ENCODE measurements around the gene TEDDM1. TPM values are rescaled to one million over a fixed set of nuclear protein-coding genes. Genes with fewer than 3 reads are reported as not detected.

Gene TEDDM1
- total RNA-seq, 4 donors from 2014 or later = not detected

DNA sequence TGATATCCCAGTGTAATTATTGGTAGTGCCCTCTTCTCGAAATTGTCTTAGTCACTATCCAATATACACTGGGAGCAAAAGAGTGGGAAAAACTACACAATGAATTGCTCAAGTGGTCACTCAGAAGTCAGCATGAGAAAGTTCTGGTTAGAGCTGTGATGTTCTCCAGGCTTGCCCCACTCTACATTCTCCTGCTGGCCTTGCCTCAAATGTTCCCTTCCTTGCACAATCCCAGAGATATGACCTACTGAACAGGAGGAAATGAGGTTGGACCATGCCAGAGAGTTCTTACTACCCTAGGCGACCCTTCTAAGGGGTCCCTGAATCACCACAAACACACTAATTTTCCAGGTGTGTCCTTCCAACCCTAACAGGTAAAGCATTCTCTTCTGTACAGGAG, 49.6 kb downstream of the TEDDM1 start:
- Histone ChIP-seq H3K4me3 (no peak overlapping the region), H3K27ac (no peak overlapping the region), H3K4me1 (no peaks in the 10 kb centered on the region), H3K9me3 (no peaks in the 10 kb centered on the region), H3K27me3 (no peaks in the 10 kb centered on the region), H3K36me3 (no peaks in the 10 kb centered on the region)
- TF ChIP-seq, protein P1, sequence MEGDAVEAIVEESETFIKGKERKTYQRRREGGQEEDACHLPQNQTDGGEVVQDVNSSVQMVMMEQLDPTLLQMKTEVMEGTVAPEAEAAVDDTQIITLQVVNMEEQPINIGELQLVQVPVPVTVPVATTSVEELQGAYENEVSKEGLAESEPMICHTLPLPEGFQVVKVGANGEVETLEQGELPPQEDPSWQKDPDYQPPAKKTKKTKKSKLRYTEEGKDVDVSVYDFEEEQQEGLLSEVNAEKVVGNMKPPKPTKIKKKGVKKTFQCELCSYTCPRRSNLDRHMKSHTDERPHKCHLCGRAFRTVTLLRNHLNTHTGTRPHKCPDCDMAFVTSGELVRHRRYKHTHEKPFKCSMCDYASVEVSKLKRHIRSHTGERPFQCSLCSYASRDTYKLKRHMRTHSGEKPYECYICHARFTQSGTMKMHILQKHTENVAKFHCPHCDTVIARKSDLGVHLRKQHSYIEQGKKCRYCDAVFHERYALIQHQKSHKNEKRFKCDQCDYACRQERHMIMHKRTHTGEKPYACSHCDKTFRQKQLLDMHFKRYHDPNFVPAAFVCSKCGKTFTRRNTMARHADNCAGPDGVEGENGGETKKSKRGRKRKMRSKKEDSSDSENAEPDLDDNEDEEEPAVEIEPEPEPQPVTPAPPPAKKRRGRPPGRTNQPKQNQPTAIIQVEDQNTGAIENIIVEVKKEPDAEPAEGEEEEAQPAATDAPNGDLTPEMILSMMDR (IDR thresholded peaks at IDR 0.05) = no peak
- no peak for TF ChIP-seq POLR2A (IDR thresholded peaks at IDR 0.05)
- peak in 1 of 2 donors; percentile 23 for DNase-seq
- intact Hi-C loops (cut with DNase I; ENCODE audit: low total_unique reads) = no loop called here

- Histone ChIP-seq H3K27me3 (no peaks in the 10 kb centered on the region), H3K27ac (peak overlapping the region in 1 of 2 donors; percentile 44), H3K9me3 (no peaks in the 10 kb centered on the region), H3K4me3 (no peak overlapping the region), H3K4me1 (no peaks in the 10 kb centered on the region), H3K36me3 (no peaks in the 10 kb centered on the region)
- peak; percentile 21 to 33 for DNase-seq
- no peak for TF ChIP-seq POLR2A (IDR thresholded peaks at IDR 0.05)
- TF ChIP-seq, protein P1 (IDR thresholded peaks at IDR 0.05) = no peak
- intact Hi-C loops (cut with DNase I; ENCODE audit: low total_unique reads) = no loop called here
Observed at GRCh38 chr1:182348961-182349747, 51.3 kb downstream of the TEDDM1 start.

Other genes with a start within 250 kb of the TEDDM1 start
- gene GLUL, start 8.9 kb downstream of the TEDDM1 start, total RNA-seq = 100 to 1,000 TPM; 379 to 565 (median 483) TPM
- not detected for gene RGSL1, start 49.5 kb upstream of the TEDDM1 start, total RNA-seq
- gene RNASEL, start 188.6 kb upstream of the TEDDM1 start, total RNA-seq = 10 to 100 TPM in 1 of 4 donors, 1 to 10 TPM in 3; 4.1 to 13.4 (median 6.9) TPM
- 1 to 10 TPM in 3 of 4 donors, not detected in 1; 1.2 to 3.9 (median 3.5) TPM for gene RGS16, start 203.7 kb upstream of the TEDDM1 start, total RNA-seq